ENCODE measurements around the gene CDC42EP5. TPM values are rescaled to one million over a fixed set of nuclear protein-coding genes. Genes with fewer than 3 reads are reported as not detected.

Gene CDC42EP5
- total and polyA plus RNA-seq, 10 of the 15 experiments (the other 5 are each of a cell fraction or from before 2014, with no cell fraction given), result 0.42 to 1.8 (median 1.4) TPM; not detected in 6

- RAD21 ChIA-PET (ENCODE audit: unreplicated experiment), result no interaction called here
- H3K79me2 ChIP-seq (ENCODE audit: control insufficient read depth, insufficient read depth, low read length), result no peaks in the 10 kb centered on the region
- TF ChIP-seq CREM (IDR thresholded peaks at IDR 0.05; ENCODE audit: low read depth) (no peak), MAX (IDR thresholded peaks at IDR 0.05; ENCODE audit: low read depth, low read length) (no peak), NR2C1 (IDR thresholded peaks at IDR 0.05) (no peak), BCLAF1 (IDR thresholded peaks at IDR 0.05) (no peak), RFX5 (IDR thresholded peaks at IDR 0.05; ENCODE audit: low read depth, low read length) (no peak), RUNX3 (IDR thresholded peaks at IDR 0.05; ENCODE audit: low read length) (no peak), HDGF (IDR thresholded peaks at IDR 0.05) (no peak), ZNF207 (IDR thresholded peaks at IDR 0.05; ENCODE audit: borderline replicate concordance) (no peak)
- WGBS (ENCODE audit: insufficient coverage, insufficient replicate concordance, low lambda C conversion rate, missing lambda C conversion rate), result 64% methylated on average over 14 of the region's 14 CpGs
- intact Hi-C loops (cut with micrococcal nuclease; ENCODE audit: unreplicated experiment) (no loop called here), in situ Hi-C loops (cut with MboI) (no loop called here)
- SMC1A ChIA-PET (ENCODE audit: uncharacterized antibody, unreplicated experiment), result no interaction called here
- H3K27me3 ChIP-seq (replicated peaks in 1 of 2; ENCODE audit: control insufficient read depth in 2 of 2, insufficient read depth in 2 of 2, low read length in 1 of 2), result no peaks in the 10 kb centered on the region; a peak in 1 of 4 replicates
- ATAC-seq, result no peak
- no peak for FAIRE-seq
- no peak overlapping the region for H3K9ac ChIP-seq (ENCODE audit: control insufficient read depth, insufficient read depth, low read length)
- H3K4me2 ChIP-seq (ENCODE audit: control insufficient read depth, insufficient read depth), result no peak overlapping the region
- H3K9me3 ChIP-seq (replicated peaks; ENCODE audit: control insufficient read depth, insufficient read depth, low read length), result no peaks in the 10 kb centered on the region
- H3K36me3 ChIP-seq (ENCODE audit: control insufficient read depth in 2 of 2, insufficient read depth in 2 of 2, low read length in 1 of 2), result no peaks in the 10 kb centered on the region
- H3K4me1 ChIP-seq (ENCODE audit: control insufficient read depth, insufficient read depth, low read length), result no peaks in the 10 kb centered on the region
- CTCF ChIA-PET, result no interaction called here
- H3K27ac ChIP-seq (ENCODE audit: control insufficient read depth, insufficient read depth), result no peak overlapping the region
- POLR2A ChIA-PET, result no interaction called here
- H4K20me1 ChIP-seq (ENCODE audit: control insufficient read depth, insufficient read depth), result no peaks in the 10 kb centered on the region
- no peak overlapping the region for H3K4me3 ChIP-seq
- no peak for DNase-seq (ENCODE audit: low read depth, low spot score)
- no TSS peak for BruUV-seq (replicated peaks)
- H2AFZ ChIP-seq (ENCODE audit: control insufficient read depth, low read depth, low read length), result no peak overlapping the region
These were observed 48.9 kb downstream of the CDC42EP5 start for GRCh38 chr19:54424201-54424600.

All from GM12878 (cell line).